ENCODE measurements around the gene PRDM11.
"Not testable (repeated sequence)": the region's sequence is repeated elsewhere in the genome, so short reads cannot be mapped to it uniquely, and the experiment has no call there.

The PRDM11 gene

DNA sequence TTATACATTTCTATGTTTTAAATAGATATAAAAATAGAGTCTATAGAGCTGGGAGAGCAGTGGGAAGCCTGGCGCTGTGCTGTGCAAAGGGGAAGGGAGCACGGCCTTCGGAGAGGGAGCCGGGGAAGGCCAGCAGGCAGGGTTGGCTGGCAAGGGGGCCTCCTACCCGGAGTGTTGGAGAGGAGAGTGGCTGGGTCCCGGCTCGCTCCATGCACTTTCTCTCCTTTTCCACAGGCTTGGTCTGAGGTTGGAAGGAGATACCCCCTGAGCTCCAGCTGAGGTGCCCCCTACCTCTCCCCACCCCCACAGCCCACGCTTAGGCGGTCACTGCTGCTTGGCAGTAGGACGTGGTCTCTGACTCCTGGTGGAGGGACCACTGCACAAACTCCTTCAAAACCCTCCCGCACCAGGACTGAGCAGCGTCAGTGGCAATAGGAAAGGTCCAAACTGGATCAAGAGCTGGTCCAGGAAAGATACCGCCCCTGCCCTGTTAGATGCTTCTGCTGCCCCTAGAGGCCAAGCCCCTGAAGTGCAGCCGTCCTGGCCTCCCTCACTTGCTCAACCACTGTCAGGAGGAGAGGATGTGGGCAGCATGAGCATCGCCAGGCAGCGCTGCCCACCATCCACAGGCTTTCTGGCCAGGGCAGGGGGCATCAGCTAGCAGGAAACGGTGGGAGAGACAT is 86.8 kb downstream of the PRDM11 start:
- peak; percentile 88 for DNase-seq (ENCODE audit: low spot score)

DNA sequence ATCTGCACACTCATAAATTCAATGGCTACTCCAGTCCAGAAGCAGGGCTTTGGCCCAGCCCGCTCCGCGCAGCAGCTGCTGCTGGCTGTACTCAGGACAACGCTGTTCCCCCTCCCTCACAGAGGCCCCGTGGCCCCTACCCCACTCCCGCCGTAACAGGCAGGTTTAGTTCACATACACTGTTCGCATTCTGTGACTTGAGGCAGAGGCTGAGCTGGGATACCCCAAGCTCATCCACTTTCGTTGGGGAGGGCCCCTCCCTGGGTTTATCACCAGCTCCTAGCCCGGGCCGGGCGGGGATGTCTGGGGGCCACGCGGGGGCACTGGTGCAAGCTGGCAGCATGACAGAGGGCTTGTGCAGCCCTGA is 87.3 kb downstream of the PRDM11 start:
- no peak for DNase-seq (ENCODE audit: low spot score)

DNA sequence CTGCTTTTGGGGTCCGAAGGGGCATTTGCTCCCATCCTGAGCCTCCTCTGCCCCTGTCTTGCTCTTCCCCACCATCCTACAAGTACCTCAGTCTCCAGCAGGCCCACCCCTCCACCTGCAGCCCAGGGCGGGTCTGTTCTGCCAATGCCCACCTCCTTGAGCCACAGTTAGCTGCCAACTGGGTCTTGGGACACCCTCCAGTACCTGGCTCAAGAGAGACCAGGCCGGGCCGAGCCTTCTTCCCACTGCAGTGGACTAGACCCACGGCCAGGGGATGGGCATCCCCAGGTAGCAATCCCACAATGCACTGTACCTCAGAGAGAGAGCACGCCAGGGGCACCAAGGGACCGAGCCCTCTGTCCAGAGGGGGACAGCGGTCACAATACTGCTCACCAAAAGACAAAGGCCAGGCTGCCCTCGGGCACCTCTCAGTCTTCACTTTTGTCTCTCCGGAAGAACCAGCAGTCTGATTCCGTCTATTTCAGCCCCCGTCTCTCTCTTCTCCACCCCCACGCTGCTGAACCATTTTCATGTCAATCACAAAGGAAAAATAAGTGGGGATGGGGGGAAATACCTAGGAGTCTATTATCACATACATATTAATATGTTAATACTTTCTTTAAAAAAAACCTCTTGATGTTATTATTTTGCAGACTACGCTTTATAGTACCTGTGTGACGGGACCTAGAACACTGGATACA is 88.0 kb downstream of the PRDM11 start:
- DNase-seq (ENCODE audit: low spot score): no peak

DNA sequence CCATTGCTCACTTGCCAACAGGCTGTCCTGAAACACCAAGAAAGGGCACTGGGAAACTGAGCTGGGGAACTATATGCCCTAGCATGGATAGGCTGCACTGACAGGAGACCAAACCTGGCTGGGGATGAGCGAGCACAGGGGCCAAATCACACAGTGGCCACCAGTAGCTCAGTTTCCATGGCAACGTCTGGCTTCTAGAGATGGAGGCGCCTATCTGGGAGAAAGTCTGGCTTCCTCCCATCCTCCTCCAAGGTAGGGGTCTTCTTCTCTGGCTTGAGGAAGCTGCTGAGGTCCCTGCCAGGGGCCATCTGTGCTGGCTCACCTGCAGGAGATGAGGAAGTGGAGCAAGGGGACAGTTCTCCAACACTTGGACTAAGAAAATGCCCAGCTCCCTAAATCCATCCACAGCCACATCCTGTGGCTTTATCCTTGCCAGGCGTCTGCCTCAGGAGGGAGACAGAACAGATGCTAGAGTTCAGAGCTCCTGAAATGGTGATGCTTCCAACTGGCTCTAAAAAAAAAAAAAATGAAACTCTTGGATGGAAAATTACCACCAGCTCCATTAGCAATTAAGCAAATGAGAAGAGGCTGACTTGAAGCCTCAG is 91.4 kb downstream of the PRDM11 start:
- no peak for DNase-seq (ENCODE audit: low spot score)

DNA sequence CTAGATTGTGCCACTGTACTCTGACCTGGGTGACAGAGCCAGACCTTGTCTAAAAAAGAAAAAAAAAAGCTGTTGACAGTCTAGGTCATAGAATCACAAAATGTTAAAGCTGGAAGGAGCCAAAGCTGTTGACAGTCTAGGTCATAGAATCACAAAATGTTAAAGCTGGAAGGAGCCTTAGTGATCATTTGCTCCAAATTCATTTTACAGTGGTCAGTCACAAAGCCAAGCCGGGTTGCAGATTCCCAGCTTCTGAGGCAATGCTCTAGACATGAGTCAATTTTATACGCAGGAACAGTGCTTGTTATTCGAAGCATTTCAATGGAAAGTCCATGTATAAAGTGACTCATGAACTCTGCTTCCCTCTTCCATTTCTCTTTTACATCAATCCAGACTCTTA is 92.3 kb downstream of the PRDM11 start:
- peak; percentile 74 for DNase-seq (ENCODE audit: low spot score)

DNA sequence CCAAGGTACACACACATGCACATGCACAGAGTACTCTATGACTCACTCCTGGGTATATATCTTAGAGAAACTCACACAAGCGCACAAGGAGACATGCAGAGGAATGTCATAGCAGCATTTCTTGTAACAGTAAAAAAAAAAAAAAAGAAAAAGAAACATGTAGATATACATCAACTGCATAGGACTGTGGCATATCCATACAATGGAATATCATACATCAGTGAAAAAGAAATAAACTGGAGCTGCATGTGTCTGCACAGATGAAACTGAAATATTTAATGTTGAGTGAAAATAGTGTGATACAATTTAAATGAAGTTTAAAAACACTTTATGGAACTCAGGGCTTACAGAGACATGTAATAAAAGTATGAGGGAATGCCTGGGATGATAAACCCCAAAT is 93.3 kb downstream of the PRDM11 start:
- DNase-seq (ENCODE audit: low spot score): no peak

DNA sequence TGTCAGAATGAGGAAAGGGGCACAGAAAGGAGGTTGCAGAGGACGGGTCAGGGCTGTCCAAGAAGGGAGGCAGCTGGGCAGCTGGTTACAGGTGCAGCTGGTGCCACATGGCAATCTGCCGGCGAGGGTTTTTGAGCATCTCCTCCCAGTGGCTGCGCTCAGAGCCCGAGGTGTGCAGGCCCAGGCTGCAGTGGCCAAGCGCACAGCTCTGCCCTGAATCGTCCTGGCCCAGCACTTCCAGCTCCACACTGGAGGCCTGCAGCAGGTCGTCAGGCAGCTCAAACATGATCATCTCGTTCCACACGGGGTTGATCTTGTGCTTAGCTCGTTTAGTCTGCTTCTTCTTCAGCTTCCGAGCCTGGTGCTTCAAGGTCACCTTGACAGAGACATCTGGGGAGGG is 97.5 kb downstream of the PRDM11 start:
- DNase-seq (ENCODE audit: low spot score): no peak

DNA sequence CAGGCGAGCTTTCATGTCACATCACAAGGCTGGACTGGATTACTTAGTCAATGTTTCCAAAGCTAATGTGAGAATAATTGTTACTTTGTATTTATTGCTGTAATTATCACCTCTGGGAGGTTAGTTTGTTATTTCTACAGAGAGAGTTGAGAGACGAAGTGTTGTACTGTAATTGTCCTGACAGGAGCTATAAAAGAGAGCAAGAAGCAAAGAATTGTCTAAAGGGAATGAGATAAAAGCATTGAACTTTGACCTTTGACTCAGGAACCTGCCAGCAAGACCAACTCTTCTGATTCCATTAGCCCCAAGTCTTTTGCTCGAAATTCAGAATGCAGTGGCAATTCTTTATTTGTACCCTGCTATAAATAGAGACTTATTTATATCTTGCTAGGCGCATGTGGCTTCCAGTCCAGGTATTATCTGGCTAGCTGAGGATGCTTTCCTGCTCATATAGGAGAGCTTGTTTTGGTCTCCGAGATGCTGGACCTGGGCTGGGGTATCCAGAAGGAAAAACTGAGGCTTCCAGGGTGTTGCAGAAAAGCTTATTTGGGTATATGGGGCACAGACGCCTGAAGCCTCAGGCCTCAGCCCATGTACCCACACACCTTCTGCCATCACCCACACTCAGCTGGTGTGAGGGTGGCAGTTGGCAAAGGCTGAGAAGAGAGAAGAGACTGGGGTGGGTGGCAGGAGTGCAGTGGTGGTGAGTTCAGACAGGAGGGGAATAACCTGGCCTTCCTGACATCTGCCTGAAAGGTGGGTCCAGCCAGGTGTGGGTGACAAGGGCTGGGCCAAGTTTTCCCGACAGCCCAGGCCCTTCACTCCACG is 99.0 kb downstream of the PRDM11 start:
- DNase-seq (ENCODE audit: low spot score): no peak

DNA sequence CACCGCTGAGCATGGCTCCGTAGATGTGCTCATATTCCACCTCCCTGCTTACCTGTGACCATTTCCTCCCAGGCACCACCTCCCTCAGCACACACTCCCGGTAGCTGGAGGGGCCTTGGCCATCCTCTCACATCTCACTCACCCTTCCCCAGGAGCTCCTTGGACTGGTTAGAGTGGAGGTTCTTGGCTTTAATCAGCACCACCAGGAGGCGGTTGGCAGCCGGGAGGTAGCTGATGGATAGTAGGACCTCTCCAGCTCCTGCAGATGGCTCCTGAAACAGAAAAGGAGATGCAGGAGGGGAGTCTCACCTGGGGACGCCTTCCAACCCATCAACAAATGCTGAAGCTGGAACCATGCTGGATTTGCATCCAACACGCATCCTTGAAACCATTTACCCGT is 99.8 kb downstream of the PRDM11 start:
- DNase-seq (ENCODE audit: low spot score): no peak

DNA sequence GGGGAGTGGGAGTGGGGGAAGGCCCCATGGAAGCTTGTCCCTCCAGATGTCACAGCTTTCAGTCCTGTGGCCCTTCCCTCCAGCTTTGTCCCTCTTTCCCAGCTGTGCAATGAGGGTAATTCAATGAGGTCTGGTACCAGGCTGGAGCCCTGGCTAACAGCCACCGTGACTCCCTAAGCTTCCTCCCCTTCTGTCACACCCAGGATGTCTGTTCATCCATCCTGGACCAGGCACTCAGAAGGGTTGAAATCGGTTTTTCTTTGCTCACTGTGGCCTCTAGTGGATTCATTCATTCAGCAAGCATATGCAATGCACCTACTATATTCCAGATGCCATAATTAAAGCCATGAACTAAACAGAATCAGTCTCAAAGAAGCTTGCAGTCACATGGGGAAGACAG is 101.0 kb downstream of the PRDM11 start:
- no peak for DNase-seq (ENCODE audit: low spot score)

DNA sequence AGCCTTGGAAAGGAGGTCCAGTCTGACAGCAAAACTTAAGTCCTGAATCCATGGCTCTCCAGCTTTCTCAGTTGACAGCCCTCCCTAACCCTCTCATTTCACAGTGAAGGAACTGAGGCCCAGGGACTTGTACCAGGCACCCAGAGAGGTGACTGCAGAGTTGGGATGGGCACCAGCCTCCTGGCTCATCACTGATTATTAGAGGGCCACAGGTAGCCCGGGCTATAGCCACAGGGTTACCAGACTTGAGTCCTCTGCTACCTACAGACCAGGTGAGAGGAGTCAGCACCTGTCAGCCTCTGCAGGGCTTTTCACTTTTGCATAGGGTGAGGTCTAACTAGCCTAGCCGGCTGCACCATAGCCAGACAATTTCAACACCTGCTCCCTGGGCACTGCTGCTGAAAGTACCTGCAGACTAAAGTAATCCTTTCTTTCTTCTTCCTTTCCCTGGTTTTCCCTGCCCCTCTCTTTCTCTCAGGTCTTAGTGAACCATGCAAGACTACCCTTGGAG is 102.1 kb downstream of the PRDM11 start:
- DNase-seq (ENCODE audit: low spot score): no peak

DNA sequence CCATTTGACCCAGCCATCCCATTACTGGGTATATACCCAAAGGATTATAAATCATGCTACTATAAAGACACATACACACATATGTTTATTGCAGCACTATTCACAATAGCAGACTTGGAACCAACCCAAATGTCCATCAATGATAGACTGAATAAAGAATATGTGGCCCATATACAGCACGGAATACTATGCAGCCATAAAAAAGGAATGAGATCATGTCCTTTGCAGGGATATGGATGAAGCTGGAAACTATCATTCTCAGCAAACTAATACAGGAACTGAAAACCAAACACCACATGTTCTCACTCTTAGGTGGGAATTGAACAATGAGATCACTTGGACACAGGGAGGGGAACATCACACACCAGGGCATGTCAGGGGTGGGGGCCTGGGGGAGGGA is 102.9 kb downstream of the PRDM11 start:
- not testable (repeated sequence) for DNase-seq (ENCODE audit: low spot score)

DNA sequence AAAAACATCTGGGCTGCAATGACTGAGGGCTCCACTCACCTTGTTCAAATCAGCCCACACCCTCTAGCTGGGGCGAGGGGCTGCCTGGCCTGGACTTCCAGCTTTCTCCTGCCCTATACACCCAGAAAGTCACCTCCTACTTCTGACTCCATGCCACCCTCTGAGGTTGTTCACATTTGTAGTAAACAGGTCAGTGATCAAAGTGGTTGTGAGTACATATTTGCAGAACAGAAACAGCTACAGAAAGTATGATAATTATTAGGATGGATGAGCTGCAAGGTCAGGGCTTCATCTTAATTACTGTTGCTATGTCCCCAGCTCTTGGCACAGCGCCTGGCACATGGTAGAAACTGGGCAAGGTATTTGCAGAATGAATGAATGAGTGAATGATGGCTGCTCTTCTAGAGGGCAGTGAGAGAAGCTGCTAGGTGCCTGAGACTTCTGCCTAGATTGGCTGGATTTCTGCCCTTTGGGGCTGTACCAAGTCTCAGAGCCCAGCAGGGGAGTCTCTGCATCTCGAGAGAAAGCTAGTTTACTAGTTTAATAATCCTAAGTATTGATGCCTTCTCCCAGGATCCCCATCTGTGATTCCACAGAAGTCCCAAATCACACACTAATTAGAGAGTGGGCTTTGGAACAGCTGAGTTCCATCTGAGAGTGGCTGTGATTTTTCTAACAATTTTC is 103.7 kb downstream of the PRDM11 start:
- no peak for DNase-seq (ENCODE audit: low spot score)

DNA sequence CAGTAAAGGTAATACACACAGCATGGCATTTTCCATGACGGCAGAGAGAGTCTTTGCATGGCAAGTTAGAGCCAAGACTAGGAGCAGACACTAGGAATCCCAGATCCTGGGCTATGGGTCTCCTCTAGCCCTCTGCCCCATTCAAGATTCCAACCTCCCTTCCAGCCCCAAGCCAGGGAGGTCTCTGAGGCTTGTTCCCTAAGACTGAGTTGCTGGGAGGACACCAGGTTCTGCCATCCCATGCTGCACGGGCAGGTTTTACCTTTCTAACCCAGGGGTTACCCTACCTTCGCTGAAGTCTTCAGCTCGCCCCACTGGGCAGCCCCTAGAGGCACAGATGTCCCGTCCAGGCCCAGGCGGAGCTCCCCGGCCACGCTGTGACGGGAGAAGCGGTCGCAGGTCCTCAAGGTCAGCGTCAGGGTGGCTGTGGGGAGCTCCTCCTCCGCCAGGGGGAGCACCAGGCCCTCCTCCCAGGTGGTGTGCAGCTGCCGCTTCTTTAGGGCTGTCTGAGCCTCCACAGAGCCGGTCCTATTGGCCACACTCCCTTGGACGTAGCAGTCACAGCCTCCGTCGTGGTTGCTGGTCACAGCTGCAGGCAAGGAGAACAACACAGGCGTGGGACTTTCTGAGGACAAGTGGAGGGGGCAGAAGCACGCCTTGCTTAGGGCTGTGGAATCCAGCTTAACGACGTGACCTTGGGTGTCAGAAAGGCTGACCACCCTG is 105.9 kb downstream of the PRDM11 start:
- peak; percentile 33 for DNase-seq (ENCODE audit: low spot score)

DNA sequence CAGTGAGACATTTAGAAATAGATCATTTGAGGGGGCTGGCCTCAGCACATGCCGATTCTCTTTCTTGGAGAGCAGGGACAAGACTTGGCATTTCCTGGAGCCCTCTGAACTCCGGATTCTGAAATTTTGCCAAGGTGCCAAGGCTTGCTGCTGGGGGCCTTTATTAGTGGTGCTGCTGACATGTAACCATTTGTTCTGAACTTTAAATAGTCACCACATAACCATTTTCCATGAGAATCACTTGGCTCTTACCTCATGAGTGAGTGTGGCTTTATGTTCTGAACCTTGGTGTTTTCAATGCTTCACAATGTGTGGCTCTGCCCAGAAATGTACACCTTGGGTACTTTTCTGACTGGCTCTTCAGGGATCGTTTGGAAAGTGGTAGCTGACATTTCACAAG is 106.4 kb downstream of the PRDM11 start:
- no peak for DNase-seq (ENCODE audit: low spot score)

DNA sequence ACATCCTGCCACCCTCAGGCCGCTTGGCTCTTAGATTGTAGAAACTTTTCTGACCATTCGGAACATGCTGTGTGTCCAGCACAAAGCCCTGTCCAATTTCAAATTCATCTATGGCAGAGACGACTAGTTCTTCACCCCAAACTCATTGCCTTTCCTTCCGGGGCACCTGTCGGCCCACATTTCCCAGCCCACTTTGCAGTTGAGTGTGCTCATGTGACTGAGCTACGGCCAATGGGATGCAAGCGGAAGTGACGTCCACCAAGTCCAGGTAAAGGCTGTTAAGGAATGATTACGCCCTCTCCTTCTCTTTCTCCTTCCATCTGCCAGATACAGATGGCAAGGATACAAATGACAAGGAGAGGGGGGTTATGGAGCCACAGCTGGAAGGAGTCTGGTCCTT is 107.2 kb downstream of the PRDM11 start:
- DNase-seq (ENCODE audit: low spot score): no peak

DNA sequence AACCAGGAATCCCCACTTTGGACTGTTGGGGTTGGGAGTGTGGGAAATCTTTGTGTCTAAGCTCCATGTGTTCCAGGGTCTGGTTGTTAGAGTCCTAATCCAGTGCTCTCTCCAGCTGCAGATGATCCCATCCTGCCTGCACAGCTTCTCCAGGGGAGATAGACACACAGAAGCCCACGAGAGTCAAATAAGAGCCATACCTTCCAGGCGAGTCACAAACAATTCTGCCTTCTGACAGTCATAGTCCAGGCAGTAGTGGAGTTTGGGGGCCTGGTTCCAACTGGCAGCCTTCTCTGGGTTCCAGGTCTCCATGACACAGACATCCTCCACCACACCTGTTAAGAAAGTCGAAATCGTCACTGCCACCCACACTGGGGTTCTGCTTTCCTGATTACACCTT is 107.6 kb downstream of the PRDM11 start:
- no peak for DNase-seq (ENCODE audit: low spot score)

DNA sequence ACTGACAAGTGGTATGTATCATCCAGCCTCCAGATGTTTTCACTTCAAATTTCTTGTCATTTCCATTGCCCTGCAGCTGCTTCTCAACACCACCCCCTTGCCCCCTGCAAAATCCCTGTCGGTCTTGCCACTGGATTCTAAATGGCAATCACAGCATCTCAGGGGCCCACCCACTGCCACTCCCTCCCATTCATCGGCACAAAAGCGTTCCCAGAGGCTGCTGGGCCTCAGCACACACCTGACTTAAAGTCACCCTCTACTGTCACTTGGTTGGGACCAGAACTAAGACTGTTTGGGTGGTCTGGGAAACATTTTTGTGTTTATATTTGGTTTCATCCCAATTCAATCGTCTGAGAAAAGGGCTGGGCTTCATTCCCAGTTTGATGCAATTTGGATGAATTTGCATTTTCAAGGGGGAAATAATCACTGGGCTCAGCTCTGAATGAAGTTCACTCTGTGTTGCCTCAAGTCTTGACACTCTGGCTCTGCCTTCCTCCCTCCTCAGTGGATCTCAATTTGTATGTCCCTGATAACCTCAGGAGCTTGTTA is 112.6 kb downstream of the PRDM11 start:
- DNase-seq (ENCODE audit: low spot score): no peak

DNA sequence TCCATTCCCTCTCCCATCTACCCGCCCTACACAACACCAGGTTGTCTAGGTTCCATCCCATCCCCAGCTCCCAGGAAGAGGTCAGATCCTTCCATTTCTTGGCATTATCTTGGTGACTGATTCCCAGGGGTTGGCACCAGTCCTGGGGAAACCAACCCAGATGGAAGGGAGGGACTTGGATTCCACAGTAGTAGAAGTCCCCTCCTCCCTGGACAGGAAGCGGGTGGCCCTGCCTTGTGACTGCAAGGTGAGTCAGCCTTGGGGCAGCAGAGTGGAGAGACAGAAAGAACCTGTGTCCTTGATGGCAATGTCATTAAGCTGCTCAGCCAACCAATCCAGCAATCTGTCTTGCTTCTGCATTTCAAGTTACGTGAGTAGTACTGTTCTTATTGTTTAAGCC is 113.2 kb downstream of the PRDM11 start:
- peak; percentile 20 for DNase-seq (ENCODE audit: low spot score)

DNA sequence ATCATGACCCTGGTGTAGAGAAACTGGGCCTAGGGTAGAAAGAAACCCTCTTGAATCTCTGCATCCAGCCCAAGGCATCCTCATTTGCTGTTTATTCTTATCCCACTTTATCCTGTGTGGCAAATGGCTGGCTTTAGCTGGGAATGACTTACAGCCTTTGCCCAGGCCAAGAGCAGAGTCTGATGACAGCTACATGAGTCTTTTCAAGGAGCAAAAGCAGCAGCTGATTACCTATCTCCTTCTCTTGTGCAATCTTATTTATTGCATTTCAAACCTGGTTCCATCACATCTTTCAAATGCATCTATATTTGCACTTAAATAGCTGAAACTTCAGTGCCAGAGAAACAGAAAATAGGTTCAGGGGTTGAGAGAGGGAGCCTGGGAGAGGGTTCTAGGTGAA is 113.6 kb downstream of the PRDM11 start:
- DNase-seq (ENCODE audit: low spot score): no peak

DNA sequence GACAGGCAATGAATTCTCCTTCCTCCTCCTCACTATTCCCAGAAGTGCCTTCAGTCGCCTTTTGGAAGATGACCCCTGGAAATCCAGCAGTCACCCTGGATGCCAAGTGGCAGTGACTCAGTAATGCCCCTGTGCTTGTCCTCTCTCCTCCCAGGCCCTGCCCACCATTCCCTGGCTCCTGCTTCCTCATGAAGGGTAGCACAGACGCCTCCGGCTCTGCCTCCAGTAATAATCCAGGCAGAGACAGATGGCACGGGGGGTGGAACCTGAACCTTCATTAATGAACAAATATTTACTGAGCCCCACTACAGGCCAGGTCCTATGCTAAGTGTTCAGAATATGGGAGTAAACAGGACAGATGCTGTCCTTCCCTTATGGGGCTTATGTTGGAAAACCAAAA is 116.5 kb downstream of the PRDM11 start:
- no peak for DNase-seq (ENCODE audit: low spot score)
